ENCODE measurements around the gene S100A7A.

The S100A7A gene

GRCh38 chr1:153415850-153416570 lies at the start of gene S100A7A:
Gene S100A7A (plus strand): TSS chr1:153416520. CDS start chr1:153418083, 1,563 bp downstream.
- peaks cover 16% of the 10 kb centered on the region for H3K27me3 ChIP-seq (ENCODE audit: control insufficient read depth, insufficient read depth, low read length)
- no peak within 1 kb of the TSS for H3K4me3 ChIP-seq (ENCODE audit: low read depth, low read length)
- H3K27ac ChIP-seq (ENCODE audit: low read depth, low read length): no peak within 1 kb of the TSS
- no peak within 1 kb of the TSS for H3K9ac ChIP-seq (ENCODE audit: low read length)
- H3K9me3 ChIP-seq (ENCODE audit: control insufficient read depth, insufficient read depth, low read depth, low read length): no peaks in the 10 kb centered on the region
- H3K4me1 ChIP-seq (ENCODE audit: control insufficient read depth, insufficient read depth, low read length): no peaks in the 10 kb centered on the region
- H3K36me3 ChIP-seq (ENCODE audit: control insufficient read depth, insufficient read depth, low read length): no peaks in the 10 kb centered on the region

DNA sequence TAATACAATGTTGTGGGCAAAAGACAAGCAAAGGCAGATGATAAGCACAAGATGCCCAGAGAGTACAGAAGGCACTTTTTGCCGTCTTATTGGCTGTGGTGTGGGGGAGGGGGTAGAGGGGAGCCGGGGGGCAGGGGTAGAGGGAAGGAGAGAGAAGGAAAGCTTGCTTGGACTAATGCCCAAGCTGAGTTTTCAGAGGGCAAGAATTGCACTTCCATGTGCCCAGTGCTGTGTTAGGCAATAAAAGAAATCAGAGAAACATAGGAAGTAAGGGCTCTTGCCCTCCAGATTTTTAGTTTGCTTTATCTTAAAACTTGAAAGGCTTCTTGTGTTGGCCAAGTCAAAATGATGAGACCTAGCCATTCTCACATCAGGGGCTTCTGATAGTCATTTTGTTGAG lies 49.2 kb upstream of the S100A7A start:
- no peaks in the 10 kb centered on the region for H3K36me3 ChIP-seq (ENCODE audit: control insufficient read depth, insufficient read depth, low read length)
- no peaks in the 10 kb centered on the region for H3K9me3 ChIP-seq (ENCODE audit: control insufficient read depth, insufficient read depth, low read depth, low read length)
- H3K4me1 ChIP-seq (ENCODE audit: control insufficient read depth, insufficient read depth, low read length): no peaks in the 10 kb centered on the region
- no peak overlapping the region for H3K4me3 ChIP-seq (ENCODE audit: low read depth, low read length)
- peaks cover 5% of the 10 kb centered on the region; the same call in 1 of the 2 replicates for H3K27me3 ChIP-seq (ENCODE audit: control insufficient read depth, insufficient read depth, low read length)
- no peak overlapping the region for H3K9ac ChIP-seq (ENCODE audit: low read length)
- no peak overlapping the region for H3K27ac ChIP-seq (ENCODE audit: low read depth, low read length)

GRCh38 chr1:153368495-153368894 lies 47.8 kb upstream of the S100A7A start:
- no peaks in the 10 kb centered on the region for H3K9me3 ChIP-seq (ENCODE audit: control insufficient read depth, insufficient read depth, low read depth, low read length)
- no peak overlapping the region for H3K27ac ChIP-seq (ENCODE audit: low read depth, low read length)
- no peak overlapping the region for H3K4me3 ChIP-seq (ENCODE audit: low read depth, low read length)
- no peak overlapping the region for H3K9ac ChIP-seq (ENCODE audit: low read length)
- H3K27me3 ChIP-seq (ENCODE audit: control insufficient read depth, insufficient read depth, low read length): peaks cover 3% of the 10 kb centered on the region; the same call in 1 of the 2 replicates
- no peaks in the 10 kb centered on the region for H3K36me3 ChIP-seq (ENCODE audit: control insufficient read depth, insufficient read depth, low read length)
- H3K4me1 ChIP-seq (ENCODE audit: control insufficient read depth, insufficient read depth, low read length): no peaks in the 10 kb centered on the region

- Histone ChIP-seq H3K9ac (ENCODE audit: low read length) (no peak overlapping the region), H3K4me3 (ENCODE audit: low read depth, low read length) (no peak overlapping the region), H3K9me3 (ENCODE audit: control insufficient read depth, insufficient read depth, low read depth, low read length) (no peaks in the 10 kb centered on the region), H3K36me3 (ENCODE audit: control insufficient read depth, insufficient read depth, low read length) (no peaks in the 10 kb centered on the region), H3K27me3 (ENCODE audit: control insufficient read depth, insufficient read depth, low read length) (peaks cover 3% of the 10 kb centered on the region; the same call in 1 of the 2 replicates), H3K27ac (ENCODE audit: low read depth, low read length) (no peak overlapping the region), H3K4me1 (ENCODE audit: control insufficient read depth, insufficient read depth, low read length) (no peaks in the 10 kb centered on the region)
Observed at GRCh38 chr1:153370146-153370545, 46.2 kb upstream of the S100A7A start.

- Histone ChIP-seq H3K27ac (ENCODE audit: low read depth, low read length) (no peak overlapping the region), H3K9me3 (ENCODE audit: control insufficient read depth, insufficient read depth, low read depth, low read length) (no peaks in the 10 kb centered on the region), H3K9ac (ENCODE audit: low read length) (no peak overlapping the region), H3K4me3 (ENCODE audit: low read depth, low read length) (no peak overlapping the region), H3K36me3 (ENCODE audit: control insufficient read depth, insufficient read depth, low read length) (no peaks in the 10 kb centered on the region), H3K4me1 (ENCODE audit: control insufficient read depth, insufficient read depth, low read length) (no peaks in the 10 kb centered on the region), H3K27me3 (ENCODE audit: control insufficient read depth, insufficient read depth, low read length) (peaks cover 3% of the 10 kb centered on the region; the same call in 1 of the 2 replicates)
Observed at GRCh38 chr1:153371231-153371630, 45.1 kb upstream of the S100A7A start.

DNA sequence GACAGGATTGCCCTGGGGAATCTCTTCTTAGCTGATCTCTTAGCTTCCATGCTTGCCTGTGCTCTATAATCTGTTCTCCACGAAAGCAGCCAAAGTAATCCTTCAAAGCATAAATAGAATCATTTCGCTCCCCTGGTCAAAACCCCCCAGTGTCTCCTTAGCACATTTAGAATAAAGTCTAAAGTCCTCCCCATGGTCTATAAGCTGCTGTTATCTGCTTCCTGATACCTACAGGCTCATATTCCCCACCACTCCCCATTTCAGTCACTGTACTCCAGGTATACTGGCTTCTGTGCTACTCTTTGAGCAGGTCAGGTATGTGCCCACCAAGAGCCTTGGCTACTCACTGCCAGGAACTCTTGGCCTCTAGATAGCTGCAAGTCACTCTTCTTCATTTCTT lies 43.7 kb upstream of the S100A7A start:
- Histone ChIP-seq H3K9me3 (ENCODE audit: control insufficient read depth, insufficient read depth, low read depth, low read length) (no peaks in the 10 kb centered on the region), H3K9ac (ENCODE audit: low read length) (no peak overlapping the region), H3K4me1 (ENCODE audit: control insufficient read depth, insufficient read depth, low read length) (no peaks in the 10 kb centered on the region), H3K27ac (ENCODE audit: low read depth, low read length) (no peak overlapping the region), H3K4me3 (ENCODE audit: low read depth, low read length) (no peak overlapping the region), H3K27me3 (ENCODE audit: control insufficient read depth, insufficient read depth, low read length) (peaks cover 3% of the 10 kb centered on the region; the same call in 1 of the 2 replicates), H3K36me3 (ENCODE audit: control insufficient read depth, insufficient read depth, low read length) (no peaks in the 10 kb centered on the region)

GRCh38 chr1:153374071-153374470 lies 42.2 kb upstream of the S100A7A start:
- Histone ChIP-seq H3K27me3 (ENCODE audit: control insufficient read depth, insufficient read depth, low read length) (peaks cover 6% of the 10 kb centered on the region), H3K4me1 (ENCODE audit: control insufficient read depth, insufficient read depth, low read length) (no peaks in the 10 kb centered on the region), H3K9me3 (ENCODE audit: control insufficient read depth, insufficient read depth, low read depth, low read length) (no peaks in the 10 kb centered on the region)

GRCh38 chr1:153375511-153375910 lies 40.8 kb upstream of the S100A7A start, which contains the start of gene S100A12:
Gene S100A12 (minus strand): TSS chr1:153375621. CDS start chr1:153374592, 1,029 bp downstream.
- Histone ChIP-seq H3K27ac (ENCODE audit: low read depth, low read length) (no peak within 1 kb of the TSS), H3K4me3 (ENCODE audit: low read depth, low read length) (no peak within 1 kb of the TSS), H3K4me1 (ENCODE audit: control insufficient read depth, insufficient read depth, low read length) (no peaks in the 10 kb centered on the region), H3K9ac (ENCODE audit: low read length) (no peak within 1 kb of the TSS), H3K36me3 (ENCODE audit: control insufficient read depth, insufficient read depth, low read length) (no peaks in the 10 kb centered on the region), H3K9me3 (ENCODE audit: control insufficient read depth, insufficient read depth, low read depth, low read length) (no peaks in the 10 kb centered on the region), H3K27me3 (ENCODE audit: control insufficient read depth, insufficient read depth, low read length) (peaks cover 8% of the 10 kb centered on the region)

More at GRCh38 chr1:153374071-153374470, 42.2 kb upstream of the S100A7A start:
- Histone ChIP-seq H3K27ac (ENCODE audit: low read depth, low read length) (no peak overlapping the region), H3K9ac (ENCODE audit: low read length) (no peak overlapping the region), H3K4me3 (ENCODE audit: low read depth, low read length) (no peak overlapping the region), H3K36me3 (ENCODE audit: control insufficient read depth, insufficient read depth, low read length) (no peaks in the 10 kb centered on the region)

- H3K36me3 ChIP-seq (ENCODE audit: control insufficient read depth, insufficient read depth, low read length): no peaks in the 10 kb centered on the region
Observed at GRCh38 chr1:153379591-153379990, 36.7 kb upstream of the S100A7A start.

DNA sequence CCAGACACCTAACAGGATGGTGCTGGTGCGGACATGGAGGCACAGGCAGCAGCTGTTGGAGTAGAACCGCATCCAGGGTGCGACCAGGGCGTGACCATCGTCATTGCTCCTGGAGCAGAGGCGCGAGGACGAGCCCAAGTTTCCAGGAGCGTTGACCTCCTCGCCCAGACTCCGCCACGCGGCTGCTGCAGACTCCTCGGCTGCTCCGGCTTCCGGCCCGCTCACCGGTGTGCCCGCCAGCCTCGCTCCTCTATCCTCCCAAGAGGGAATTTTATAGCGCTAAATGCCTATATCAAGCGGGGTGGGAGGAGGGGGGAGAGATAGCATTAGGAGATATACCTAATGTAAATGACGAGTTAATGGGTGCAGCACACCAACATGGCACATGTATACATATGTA lies 35.6 kb upstream of the S100A7A start:
- H3K9ac ChIP-seq (ENCODE audit: low read length): no peak overlapping the region
- no peak overlapping the region for H3K27ac ChIP-seq (ENCODE audit: low read depth, low read length)
- no peaks in the 10 kb centered on the region for H3K4me1 ChIP-seq (ENCODE audit: control insufficient read depth, insufficient read depth, low read length)
- no peaks in the 10 kb centered on the region for H3K36me3 ChIP-seq (ENCODE audit: control insufficient read depth, insufficient read depth, low read length)
- no peaks in the 10 kb centered on the region for H3K9me3 ChIP-seq (ENCODE audit: control insufficient read depth, insufficient read depth, low read depth, low read length)
- no peak overlapping the region for H3K4me3 ChIP-seq (ENCODE audit: low read depth, low read length)
- H3K27me3 ChIP-seq (ENCODE audit: control insufficient read depth, insufficient read depth, low read length): peaks cover 9% of the 10 kb centered on the region; the same call in 1 of the 2 replicates

More at GRCh38 chr1:153379591-153379990, 36.7 kb upstream of the S100A7A start:
- no peaks in the 10 kb centered on the region for H3K4me1 ChIP-seq (ENCODE audit: control insufficient read depth, insufficient read depth, low read length)
- H3K27ac ChIP-seq (ENCODE audit: low read depth, low read length): no peak overlapping the region
- H3K9me3 ChIP-seq (ENCODE audit: control insufficient read depth, insufficient read depth, low read depth, low read length): no peaks in the 10 kb centered on the region
- H3K4me3 ChIP-seq (ENCODE audit: low read depth, low read length): no peak overlapping the region
- peaks cover 9% of the 10 kb centered on the region; the same call in 1 of the 2 replicates for H3K27me3 ChIP-seq (ENCODE audit: control insufficient read depth, insufficient read depth, low read length)
- H3K9ac ChIP-seq (ENCODE audit: low read length): no peak overlapping the region

DNA sequence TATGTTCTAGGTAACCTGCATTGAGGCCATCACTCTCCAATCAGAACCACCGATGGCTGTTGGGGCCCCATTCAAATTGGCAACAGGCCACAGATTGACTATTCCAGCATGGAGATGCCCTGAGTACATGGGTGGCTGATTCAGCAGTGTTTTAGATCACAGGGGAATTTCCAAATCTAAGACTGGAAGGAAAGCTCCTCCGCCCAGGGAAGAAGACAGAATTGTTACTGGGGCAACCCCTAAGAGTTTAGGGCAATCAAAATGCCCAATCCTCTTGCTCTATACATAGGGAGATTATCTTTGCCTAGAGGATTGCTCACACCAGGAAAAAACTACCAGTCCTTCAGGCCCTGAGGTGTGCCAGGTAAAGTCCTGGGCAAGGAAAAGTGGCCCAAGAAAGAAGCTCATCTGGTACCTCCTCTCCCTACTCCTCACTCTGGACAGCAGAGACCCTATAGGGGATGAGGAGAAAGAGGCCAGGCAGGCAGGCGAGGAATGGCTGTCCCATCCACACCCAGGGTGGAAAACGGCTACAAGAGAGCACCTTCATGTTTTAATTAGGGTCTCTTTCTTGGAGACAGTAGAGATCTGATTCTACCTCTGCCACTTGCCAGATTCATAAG lies 31.3 kb upstream of the S100A7A start:
- no peaks in the 10 kb centered on the region for H3K9me3 ChIP-seq (ENCODE audit: control insufficient read depth, insufficient read depth, low read depth, low read length)
- H3K4me1 ChIP-seq (ENCODE audit: control insufficient read depth, insufficient read depth, low read length): no peaks in the 10 kb centered on the region

More for the DNA sequence above, 31.3 kb upstream of the S100A7A start:
- Histone ChIP-seq H3K9ac (ENCODE audit: low read length) (no peak overlapping the region), H3K36me3 (ENCODE audit: control insufficient read depth, insufficient read depth, low read length) (no peaks in the 10 kb centered on the region), H3K4me3 (ENCODE audit: low read depth, low read length) (no peak overlapping the region), H3K27ac (ENCODE audit: low read depth, low read length) (no peak overlapping the region), H3K27me3 (ENCODE audit: control insufficient read depth, insufficient read depth, low read length) (0 out of 2 replicates have a peak, but pooled peaks cover 4% of the 10 kb centered on the region)

All from HUES6 (cell line).